Stimulated activated effector memory CD8-positive, alpha-beta T cell treated with anti-CD3 and anti-CD28 coated beads, Interleukin-12 subunit alpha, Interleukin-12 subunit beta, amount 100 ng/mL, for 72 hours (primary cell): Measurements from ENCODE around the gene MT1G.

Source experiments
- ATAC-seq: fragments of 150-1000 bp; cut with Tn5 transposase; 2 replicates; pipeline ENCODE4 v1.10.0; 2021
- DNase-seq, 2 donors: peaks; one replicate each; pipeline ENCODE4 v3.0.0; 2021 to 2022; ENCODE audit warnings: low spot score in 2 of 2
- H3K27ac Mint-ChIP-seq: one replicate; pipeline ENCODE4 v1.8.0; 2022; ENCODE audit warnings: mild to moderate bottlenecking, mixed read lengths
- H3K36me3 Mint-ChIP-seq: one replicate; pipeline ENCODE4 v1.8.0; 2022; ENCODE audit warnings: mild to moderate bottlenecking, mixed read lengths
- H3K4me1 Mint-ChIP-seq: one replicate; pipeline ENCODE4 v1.8.0; 2022; ENCODE audit warnings: mixed read lengths
- H3K4me3 Mint-ChIP-seq: one replicate; pipeline ENCODE4 v1.8.0; 2022; ENCODE audit warnings: mild to moderate bottlenecking, mixed read lengths
- H3K9me3 Mint-ChIP-seq: one replicate; pipeline ENCODE4 v1.8.0; 2022; ENCODE audit warnings: mixed read lengths

The MT1G gene

GRCh38 chr16:56658327-56658875 lies 9.5 kb downstream of the MT1G start:
- H3K27ac Mint-ChIP-seq = peak overlapping the region; percentile 85
- H3K4me3 Mint-ChIP-seq = peak overlapping the region; percentile 90
- H3K9me3 Mint-ChIP-seq = no peaks in the 10 kb centered on the region
- DNase-seq = no peak
- H3K36me3 Mint-ChIP-seq = no peaks in the 10 kb centered on the region
- peaks cover 22% of the 10 kb centered on the region for H3K4me1 Mint-ChIP-seq
- ATAC-seq = no peak

GRCh38 chr16:56657555-56658326 lies 10.1 kb downstream of the MT1G start, which contains the start of gene MT1F:
TSS of gene MT1F (plus strand) at chr16:56657959. CDS start at chr16:56658059, 100 bp downstream.
- Mint-ChIP-seq H3K4me3 (peak within 1 kb of the TSS; percentile 90), H3K27ac (peak within 1 kb of the TSS; percentile 85), H3K9me3 (no peaks in the 10 kb centered on the region), H3K4me1 (peaks cover 17% of the 10 kb centered on the region), H3K36me3 (no peaks in the 10 kb centered on the region)
- ATAC-seq (peak; percentile 83), DNase-seq (peak; percentile 38 to 84)

- Mint-ChIP-seq H3K4me3 (no peak overlapping the region), H3K36me3 (no peaks in the 10 kb centered on the region), H3K9me3 (no peaks in the 10 kb centered on the region), H3K4me1 (peaks cover 6% of the 10 kb centered on the region), H3K27ac (no peak overlapping the region)
- DNase-seq (no peak), ATAC-seq (no peak)
Measured at GRCh38 chr16:56653218-56653617, 14.6 kb downstream of the MT1G start.

- no peak overlapping the region for H3K27ac Mint-ChIP-seq
- no peaks in the 10 kb centered on the region for H3K9me3 Mint-ChIP-seq
- no peak for DNase-seq
- H3K4me1 Mint-ChIP-seq = no peaks in the 10 kb centered on the region
- no peaks in the 10 kb centered on the region for H3K36me3 Mint-ChIP-seq
- no peak for ATAC-seq
- no peak overlapping the region for H3K4me3 Mint-ChIP-seq
Measured at GRCh38 chr16:56652600-56652999, 15.3 kb downstream of the MT1G start.

DNA sequence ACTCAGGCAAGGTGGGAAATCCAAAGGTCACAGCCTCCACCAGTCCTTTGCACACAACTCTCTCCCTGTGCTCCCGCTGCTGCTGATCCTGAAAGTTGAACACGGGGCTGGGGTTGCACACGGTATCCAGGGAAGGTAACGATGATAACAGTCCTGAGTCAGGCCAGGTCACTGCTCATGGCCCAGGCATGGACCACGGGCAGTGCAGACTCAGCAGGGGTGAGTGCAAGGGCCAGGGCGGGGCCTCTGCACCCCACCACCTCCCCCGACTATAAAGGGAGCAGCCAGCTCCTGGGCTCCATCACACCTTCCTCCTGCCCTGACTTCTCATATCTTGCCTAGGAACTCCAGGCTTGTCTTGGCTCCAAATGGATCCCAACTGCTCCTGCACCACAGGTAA lies 16.3 kb downstream of the MT1G start, which contains the start of gene MT1B:
Gene MT1B, plus strand, starts transcription at position 301 of the 400 bp plus-strand sequence. Its CDS starts 68 bp downstream, at position 369.
- H3K4me1 Mint-ChIP-seq = no peaks in the 10 kb centered on the region
- no peaks in the 10 kb centered on the region for H3K9me3 Mint-ChIP-seq
- ATAC-seq = no peak
- no peak within 1 kb of the TSS for H3K27ac Mint-ChIP-seq
- DNase-seq = no peak
- H3K4me3 Mint-ChIP-seq = no peak within 1 kb of the TSS
- no peaks in the 10 kb centered on the region for H3K36me3 Mint-ChIP-seq

DNA sequence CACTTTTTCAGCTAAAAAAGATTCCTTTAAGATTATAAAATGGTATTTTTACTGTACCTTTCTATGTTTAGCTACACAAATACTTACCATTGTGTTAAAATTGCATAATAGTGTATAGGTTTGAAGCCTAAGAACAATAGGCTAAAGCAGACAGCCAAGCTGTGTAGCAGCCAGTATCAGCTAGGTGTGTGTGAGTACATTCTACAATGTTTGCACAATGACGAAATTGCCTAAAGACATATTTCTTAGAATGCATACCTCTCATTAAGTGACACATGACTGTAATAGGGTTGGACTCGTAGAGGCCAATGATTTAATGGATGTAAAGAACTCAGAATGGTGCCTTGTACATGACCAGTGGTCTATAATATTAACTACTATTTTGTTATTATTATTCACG lies 18.0 kb downstream of the MT1G start:
- no peaks in the 10 kb centered on the region for H3K4me1 Mint-ChIP-seq
- no peak overlapping the region for H3K27ac Mint-ChIP-seq
- DNase-seq (no peak), ATAC-seq (no peak)
- H3K4me3 Mint-ChIP-seq = no peak overlapping the region
- H3K36me3 Mint-ChIP-seq = no peaks in the 10 kb centered on the region
- no peaks in the 10 kb centered on the region for H3K9me3 Mint-ChIP-seq

GRCh38 chr16:56649271-56649670 lies 18.6 kb downstream of the MT1G start:
- no peaks in the 10 kb centered on the region for H3K36me3 Mint-ChIP-seq
- no peak overlapping the region for H3K4me3 Mint-ChIP-seq
- ATAC-seq (no peak), DNase-seq (no peak)
- no peak overlapping the region for H3K27ac Mint-ChIP-seq
- H3K4me1 Mint-ChIP-seq = peaks cover 1% of the 10 kb centered on the region
- H3K9me3 Mint-ChIP-seq = no peaks in the 10 kb centered on the region

GRCh38 chr16:56647641-56648431 lies 20.0 kb downstream of the MT1G start:
- H3K36me3 Mint-ChIP-seq = no peaks in the 10 kb centered on the region
- H3K4me1 Mint-ChIP-seq = peaks cover 16% of the 10 kb centered on the region
- H3K27ac Mint-ChIP-seq = no peak overlapping the region
- ATAC-seq (no peak), DNase-seq (no peak)
- no peak overlapping the region for H3K4me3 Mint-ChIP-seq
- no peaks in the 10 kb centered on the region for H3K9me3 Mint-ChIP-seq

DNA sequence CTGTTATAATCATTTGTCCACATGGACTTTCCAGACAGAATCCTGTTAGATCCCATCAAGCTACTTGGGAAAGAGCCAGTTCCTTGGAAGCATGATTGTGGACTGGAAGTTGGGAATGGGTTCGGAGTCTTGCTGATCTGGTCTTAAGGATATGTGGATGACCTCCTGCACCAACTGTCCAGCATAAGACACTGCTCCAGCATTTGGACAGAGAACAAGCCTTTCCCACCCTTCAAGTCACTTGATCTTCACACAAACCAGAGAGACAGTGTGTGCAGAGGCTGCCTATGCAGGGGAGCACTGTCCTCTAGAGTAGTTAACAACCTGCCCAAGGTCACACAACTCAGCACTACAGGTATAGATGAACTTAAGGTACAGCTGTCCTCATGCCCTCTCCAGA lies 22.0 kb downstream of the MT1G start:
- DNase-seq = no peak
- H3K4me3 Mint-ChIP-seq = no peak overlapping the region
- no peaks in the 10 kb centered on the region for H3K9me3 Mint-ChIP-seq
- no peak for ATAC-seq
- peaks cover 19% of the 10 kb centered on the region for H3K4me1 Mint-ChIP-seq
- no peak overlapping the region for H3K27ac Mint-ChIP-seq
- H3K36me3 Mint-ChIP-seq = no peaks in the 10 kb centered on the region

DNA sequence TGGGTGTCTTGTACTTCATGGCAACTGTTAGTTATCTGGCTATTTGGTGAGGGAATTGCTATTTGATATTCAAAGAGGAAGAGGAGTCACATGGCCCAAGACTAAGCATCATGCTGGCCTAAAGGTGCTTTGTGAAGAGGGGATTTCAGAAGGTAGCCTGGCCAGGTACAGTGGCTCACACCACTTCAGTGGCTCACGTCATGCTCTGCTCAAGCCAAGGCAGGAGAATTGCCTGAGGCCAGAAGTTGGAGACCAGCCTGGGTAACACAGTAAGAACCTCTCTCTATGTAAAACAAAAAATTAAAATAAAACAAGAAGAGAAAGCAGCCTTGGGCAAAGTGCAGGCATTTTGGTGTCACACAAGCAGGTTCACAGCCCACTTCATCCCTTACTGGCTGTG lies 22.6 kb downstream of the MT1G start:
- no peak for DNase-seq

GRCh38 chr16:56643833-56644232 lies 24.0 kb downstream of the MT1G start:
- Mint-ChIP-seq H3K36me3 (no peaks in the 10 kb centered on the region), H3K27ac (no peak overlapping the region), H3K4me3 (peak overlapping the region; percentile 70), H3K4me1 (peaks cover 19% of the 10 kb centered on the region), H3K9me3 (no peaks in the 10 kb centered on the region)
- DNase-seq (no peak), ATAC-seq (no peak)

More for the DNA sequence above, 22.6 kb downstream of the MT1G start:
- Mint-ChIP-seq H3K36me3 (no peaks in the 10 kb centered on the region), H3K9me3 (no peaks in the 10 kb centered on the region), H3K4me3 (no peak overlapping the region), H3K4me1 (peaks cover 19% of the 10 kb centered on the region), H3K27ac (no peak overlapping the region)
- ATAC-seq = no peak

- DNase-seq = peak; percentile 59 to 86
- Mint-ChIP-seq H3K4me3 (peak overlapping the region; percentile 70), H3K27ac (no peak overlapping the region), H3K36me3 (no peaks in the 10 kb centered on the region), H3K4me1 (peaks cover 19% of the 10 kb centered on the region), H3K9me3 (no peaks in the 10 kb centered on the region)
- peak; percentile 100 for ATAC-seq
Measured at GRCh38 chr16:56643080-56643778, 24.6 kb downstream of the MT1G start.

DNA sequence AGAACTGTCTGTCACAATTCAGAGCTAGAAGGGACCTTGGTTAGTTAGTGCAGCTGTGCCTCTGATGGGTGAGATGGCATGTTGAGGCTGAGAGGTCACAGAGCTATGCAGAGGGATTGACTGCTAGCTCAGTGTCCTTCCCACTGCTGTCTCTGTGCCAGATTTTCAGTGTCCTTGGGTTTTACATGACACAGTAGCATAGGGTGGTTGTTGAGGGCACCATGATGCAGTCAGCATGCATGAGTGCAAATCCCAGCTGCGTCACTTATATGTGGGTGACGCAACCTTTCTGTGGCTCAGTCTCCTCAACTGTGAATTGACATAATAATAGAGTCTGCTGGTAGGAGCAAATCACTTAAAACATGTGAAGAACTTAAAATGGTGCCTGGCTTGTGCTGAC lies 26.7 kb downstream of the MT1G start:
- DNase-seq = no peak

DNA sequence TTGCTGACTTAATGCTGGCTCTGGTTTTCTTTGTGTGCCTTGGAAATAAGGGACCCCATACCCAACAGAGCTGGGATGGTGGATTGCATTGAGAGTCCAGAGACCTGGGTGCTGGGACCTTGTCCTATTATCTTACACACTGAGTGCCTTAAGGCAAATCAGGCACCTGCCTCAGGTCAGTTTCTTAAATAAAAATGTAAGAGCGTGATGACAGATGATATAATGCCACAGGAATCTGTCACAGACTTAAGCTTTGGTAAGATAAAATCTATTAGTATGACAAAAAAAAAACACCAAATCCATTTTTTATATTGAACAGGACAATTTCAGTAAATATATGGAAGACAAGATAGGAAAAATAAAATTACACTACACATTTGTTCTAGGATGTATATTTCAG lies 27.8 kb downstream of the MT1G start:
- H3K36me3 Mint-ChIP-seq = no peaks in the 10 kb centered on the region

More for the DNA sequence above, 26.7 kb downstream of the MT1G start:
- Mint-ChIP-seq H3K4me3 (no peak overlapping the region), H3K9me3 (no peaks in the 10 kb centered on the region), H3K4me1 (peaks cover 31% of the 10 kb centered on the region), H3K36me3 (no peaks in the 10 kb centered on the region), H3K27ac (no peak overlapping the region)
- ATAC-seq = no peak

DNA sequence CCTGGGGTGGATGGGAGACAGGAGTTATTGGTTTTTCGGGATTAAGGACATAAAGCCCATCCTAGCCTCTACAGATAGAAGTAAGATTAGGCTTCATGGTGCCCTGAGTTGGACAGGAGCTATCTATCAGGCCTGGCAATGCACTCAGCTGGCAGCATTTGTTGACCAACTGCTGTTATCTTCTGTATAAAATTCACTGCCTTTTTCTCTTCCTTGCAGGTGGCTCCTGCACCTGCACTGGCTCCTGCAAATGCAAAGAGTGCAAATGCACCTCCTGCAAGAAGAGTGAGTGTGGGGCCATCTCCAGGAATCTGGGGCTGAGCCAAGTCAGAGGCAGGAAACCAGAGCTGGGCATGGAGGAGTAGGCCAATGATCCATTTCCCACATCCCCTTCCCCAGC lies 28.8 kb downstream of the MT1G start:
- H3K9me3 Mint-ChIP-seq = no peaks in the 10 kb centered on the region
- no peaks in the 10 kb centered on the region for H3K36me3 Mint-ChIP-seq
- H3K27ac Mint-ChIP-seq = no peak overlapping the region
- ATAC-seq (no peak), DNase-seq (no peak)
- peaks cover 40% of the 10 kb centered on the region for H3K4me1 Mint-ChIP-seq
- H3K4me3 Mint-ChIP-seq = peak overlapping the region; percentile 57

More for the DNA sequence above, 27.8 kb downstream of the MT1G start:
- DNase-seq (no peak), ATAC-seq (no peak)
- Mint-ChIP-seq H3K4me3 (no peak overlapping the region), H3K27ac (no peak overlapping the region), H3K4me1 (peaks cover 38% of the 10 kb centered on the region), H3K9me3 (no peaks in the 10 kb centered on the region)
